ENCODE data around the gene ACSL3.

DNA sequence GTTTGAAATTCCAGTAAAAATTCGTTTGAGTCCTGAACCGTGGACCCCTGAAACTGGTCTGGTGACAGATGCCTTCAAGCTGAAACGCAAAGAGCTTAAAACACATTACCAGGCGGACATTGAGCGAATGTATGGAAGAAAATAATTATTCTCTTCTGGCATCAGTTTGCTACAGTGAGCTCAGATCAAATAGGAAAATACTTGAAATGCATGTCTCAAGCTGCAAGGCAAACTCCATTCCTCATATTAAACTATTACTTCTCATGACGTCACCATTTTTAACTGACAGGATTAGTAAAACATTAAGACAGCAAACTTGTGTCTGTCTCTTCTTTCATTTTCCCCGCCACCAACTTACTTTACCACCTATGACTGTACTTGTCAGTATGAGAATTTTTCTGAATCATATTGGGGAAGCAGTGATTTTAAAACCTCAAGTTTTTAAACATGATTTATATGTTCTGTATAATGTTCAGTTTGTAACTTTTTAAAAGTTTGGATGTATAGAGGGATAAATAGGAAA lies 80.7 kb downstream of the ACSL3 start:
- TF ChIP-seq, protein P1, sequence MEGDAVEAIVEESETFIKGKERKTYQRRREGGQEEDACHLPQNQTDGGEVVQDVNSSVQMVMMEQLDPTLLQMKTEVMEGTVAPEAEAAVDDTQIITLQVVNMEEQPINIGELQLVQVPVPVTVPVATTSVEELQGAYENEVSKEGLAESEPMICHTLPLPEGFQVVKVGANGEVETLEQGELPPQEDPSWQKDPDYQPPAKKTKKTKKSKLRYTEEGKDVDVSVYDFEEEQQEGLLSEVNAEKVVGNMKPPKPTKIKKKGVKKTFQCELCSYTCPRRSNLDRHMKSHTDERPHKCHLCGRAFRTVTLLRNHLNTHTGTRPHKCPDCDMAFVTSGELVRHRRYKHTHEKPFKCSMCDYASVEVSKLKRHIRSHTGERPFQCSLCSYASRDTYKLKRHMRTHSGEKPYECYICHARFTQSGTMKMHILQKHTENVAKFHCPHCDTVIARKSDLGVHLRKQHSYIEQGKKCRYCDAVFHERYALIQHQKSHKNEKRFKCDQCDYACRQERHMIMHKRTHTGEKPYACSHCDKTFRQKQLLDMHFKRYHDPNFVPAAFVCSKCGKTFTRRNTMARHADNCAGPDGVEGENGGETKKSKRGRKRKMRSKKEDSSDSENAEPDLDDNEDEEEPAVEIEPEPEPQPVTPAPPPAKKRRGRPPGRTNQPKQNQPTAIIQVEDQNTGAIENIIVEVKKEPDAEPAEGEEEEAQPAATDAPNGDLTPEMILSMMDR (IDR thresholded peaks at IDR 0.05) = no peak
- TF ChIP-seq POLR2A (IDR thresholded peaks at IDR 0.05) = no peak
